Gastroesophageal sphincter (tissue), 3 donors: ENCODE results near the gene MAGEB2.

Experiments
- CTCF ChIP-seq, 4 experiments: fragments of 200-600 bp in 2 of 4; fragments of 450-650 bp in 2 of 4; sonication (generic) in 1 of 4; IDR thresholded peaks; one replicate each; pipeline ENCODE4 v1.5.1; 2017 to 2019; ENCODE audit warnings: antibody characterized with exemption in 4 of 4, mild to moderate bottlenecking in 2 of 4, moderate library complexity in 2 of 4
- POLR2A ChIP-seq, 2 donors: fragments of 450-650 bp; IDR thresholded peaks; one replicate each; pipeline ENCODE4 v1.6.1; 2017; ENCODE audit warnings: antibody characterized with exemption in 2 of 2, mild to moderate bottlenecking in 2 of 2, moderate library complexity in 1 of 2

GRCh38 chrX:30217465-30217864, 2.1 kb downstream of the MAGEB2 start:
- TF ChIP-seq CTCF (IDR thresholded peaks at IDR 0.05) = no peak
- TF ChIP-seq POLR2A (IDR thresholded peaks at IDR 0.05) = no peak
